GM21576 (cell line): ENCODE measurements around the gene ST6GALNAC2.
"Not testable (repeated sequence)": the region's sequence is repeated elsewhere in the genome, so short reads cannot be mapped to it uniquely, and the experiment has no call there.

Experiments used
- ATAC-seq: cut with Tn5 transposase; IDR thresholded peaks from one replicate; pipeline ENCODE4 v1.9.1; 2021; ENCODE audit warnings: mild to moderate bottlenecking, moderate library complexity; ENCODE audit not compliant: unreplicated experiment

The ST6GALNAC2 gene

GRCh38 chr17:76572201-76572910, 13.3 kb downstream of the ST6GALNAC2 start:
- ATAC-seq, result no peak

DNA sequence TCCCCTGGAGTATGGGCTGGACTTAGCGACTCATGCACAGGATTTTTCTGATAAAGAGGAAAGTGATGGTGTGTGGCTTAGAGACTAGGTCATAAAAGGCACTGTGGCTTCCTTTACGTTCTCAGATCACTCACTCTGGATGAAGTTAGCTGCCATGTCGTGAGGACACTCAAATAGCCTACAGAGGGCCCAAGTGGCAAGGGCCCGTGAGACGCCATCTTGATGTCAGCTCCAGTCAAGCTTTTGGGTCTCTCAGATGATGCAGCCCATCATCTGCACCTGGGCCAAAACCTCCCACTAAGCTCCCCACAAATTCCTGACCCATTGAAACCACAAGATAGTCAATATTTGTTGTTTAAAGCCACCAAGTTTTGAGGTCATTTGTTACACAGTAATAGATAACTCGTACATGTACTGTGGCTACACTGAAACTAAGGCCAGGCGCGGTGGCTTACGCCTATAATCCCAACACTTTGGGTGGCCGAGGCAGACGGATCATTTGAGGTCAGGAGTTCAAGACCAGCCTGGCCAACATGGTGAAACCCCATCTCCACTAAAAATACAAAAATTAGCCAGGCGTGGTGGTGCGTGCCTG, 14.7 kb downstream of the ST6GALNAC2 start:
- ATAC-seq, result no peak

- ATAC-seq, result no peak
Observed at GRCh38 chr17:76570457-76570856, 15.2 kb downstream of the ST6GALNAC2 start.

GRCh38 chr17:76569607-76570279, 15.9 kb downstream of the ST6GALNAC2 start:
- ATAC-seq, result no peak

- no peak for ATAC-seq
Observed at GRCh38 chr17:76568811-76569221, 16.8 kb downstream of the ST6GALNAC2 start.

DNA sequence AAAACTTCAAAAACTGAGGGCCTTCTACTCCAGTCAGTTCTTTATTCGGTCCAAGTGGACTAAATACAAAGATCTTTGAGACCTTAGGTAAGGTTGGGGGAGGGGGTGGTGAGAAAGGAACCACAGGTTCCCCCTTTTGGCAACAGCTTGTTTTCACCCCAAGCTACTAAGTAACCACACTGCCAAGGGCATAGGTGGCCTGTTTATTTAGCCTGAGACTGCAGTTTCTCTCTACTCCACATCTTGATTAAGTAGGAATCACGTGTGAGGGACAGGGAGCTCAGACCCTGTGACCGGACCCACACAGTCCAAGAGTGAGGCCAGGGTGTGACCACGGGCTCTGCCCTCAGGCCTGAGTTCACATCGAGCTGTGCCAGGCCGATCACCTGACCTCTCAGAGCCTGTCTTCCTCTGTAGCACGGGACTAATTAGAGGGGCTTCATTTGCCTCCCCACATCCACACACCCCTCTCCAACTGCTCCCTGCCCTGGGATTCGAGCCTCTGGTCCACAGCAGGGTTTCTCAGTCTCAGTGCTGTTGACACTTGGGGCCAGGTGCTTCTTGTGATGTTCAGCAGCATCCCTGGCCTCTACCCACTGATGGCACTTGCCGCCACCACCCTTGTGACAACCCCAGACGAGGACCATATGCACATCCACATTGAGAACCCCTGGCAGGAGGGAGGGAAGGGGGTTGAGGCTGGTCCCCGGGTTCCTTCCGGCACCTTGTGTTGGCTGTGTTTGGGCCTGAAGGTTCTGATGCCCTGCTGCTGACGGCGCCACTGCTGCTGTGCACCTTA, 17.8 kb downstream of the ST6GALNAC2 start:
- ATAC-seq, result no peak

DNA sequence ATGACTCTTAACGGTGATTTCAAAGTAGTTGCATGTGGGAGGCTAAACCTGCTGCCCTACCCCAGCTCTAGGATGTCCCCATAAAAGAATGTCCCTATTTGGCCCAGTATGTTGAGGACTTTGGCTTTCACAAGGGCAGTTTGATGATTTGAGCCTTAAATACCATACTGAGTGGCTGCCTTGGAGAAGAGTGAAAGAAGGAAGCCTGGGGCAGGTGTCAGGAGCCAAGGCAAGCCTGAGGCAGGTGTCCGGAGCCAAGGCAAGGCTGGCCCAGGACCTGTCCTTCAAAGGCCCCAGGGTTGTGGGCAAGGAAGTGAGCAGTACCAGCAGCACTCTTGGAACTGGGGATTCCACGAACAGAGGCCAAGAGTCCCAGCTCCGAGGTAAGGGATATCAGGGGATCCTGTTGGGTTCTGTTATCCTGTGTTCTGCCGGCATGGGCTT, 18.6 kb downstream of the ST6GALNAC2 start:
- no peak for ATAC-seq

DNA sequence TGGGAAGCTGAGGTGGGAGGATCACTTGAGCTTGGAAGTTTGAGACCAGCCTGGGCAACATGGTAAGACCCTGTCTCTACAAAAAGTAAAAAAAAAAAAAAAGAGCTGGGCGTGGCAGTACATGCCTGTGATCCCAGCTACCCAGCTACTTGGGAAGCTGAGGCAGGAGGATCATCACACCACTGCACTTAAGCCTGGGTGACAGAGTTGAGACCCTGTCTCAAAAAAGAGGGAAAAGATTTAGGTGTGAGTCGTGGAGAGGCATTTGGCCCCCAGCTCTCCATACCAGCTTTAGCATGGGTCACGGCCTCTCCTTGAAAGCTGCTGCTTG, 19.1 kb downstream of the ST6GALNAC2 start:
- ATAC-seq, result no peak

GRCh38 chr17:76565728-76566612, 19.7 kb downstream of the ST6GALNAC2 start:
- no peak for ATAC-seq

DNA sequence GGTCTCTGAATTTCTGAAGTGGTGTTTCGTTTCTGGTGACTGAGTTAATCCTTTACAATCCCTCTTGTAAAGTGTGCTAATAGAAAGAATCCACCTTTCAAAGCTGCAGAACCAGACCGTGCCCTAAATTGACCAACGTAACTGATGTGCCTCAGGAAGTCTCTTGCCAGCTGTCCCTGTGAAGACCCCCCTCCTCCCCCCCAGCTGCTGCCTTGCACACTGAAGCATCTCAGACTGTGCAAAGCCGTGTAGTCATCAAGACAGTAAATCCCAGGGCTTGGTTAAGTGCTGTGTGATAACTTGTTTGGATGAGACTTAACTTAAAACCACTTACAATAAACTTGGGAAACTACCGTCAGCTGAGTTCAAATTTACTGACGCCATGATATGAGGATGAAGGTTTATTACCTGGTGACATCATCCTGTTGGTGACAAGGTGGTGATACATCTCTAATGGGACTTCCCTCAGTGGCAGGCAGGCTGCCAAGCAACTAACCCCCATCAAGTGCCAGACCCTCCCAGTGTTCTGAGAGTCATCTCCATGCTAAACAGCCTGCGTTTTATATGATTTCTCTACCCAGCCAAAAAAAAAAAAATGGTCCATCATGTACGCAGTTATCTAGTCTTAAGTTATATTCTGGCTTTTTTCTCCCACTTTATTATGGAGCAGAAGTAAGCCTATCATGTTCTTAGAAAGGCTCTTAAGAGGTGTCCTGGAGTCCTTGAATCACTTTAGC, 20.5 kb downstream of the ST6GALNAC2 start:
- not testable (repeated sequence) for ATAC-seq

DNA sequence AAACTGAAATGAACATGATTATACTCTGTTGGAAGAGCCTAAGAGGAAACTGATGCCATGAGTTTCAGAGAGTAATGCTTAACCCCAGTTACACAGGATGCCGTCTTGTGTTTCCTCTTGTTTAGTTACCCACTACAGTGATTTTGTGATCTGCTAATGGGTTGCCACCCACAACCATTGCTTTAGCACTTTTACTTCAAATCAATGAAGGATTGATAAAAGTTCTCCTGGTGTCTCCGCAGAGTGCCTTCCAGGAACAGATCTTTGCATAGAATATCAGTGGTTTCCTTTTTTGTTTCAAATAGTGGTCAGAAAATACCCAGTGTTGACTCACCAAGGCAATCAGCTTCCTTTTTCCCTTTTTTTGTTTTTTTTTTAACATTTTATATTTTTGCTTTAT, 22.3 kb downstream of the ST6GALNAC2 start:
- not testable (repeated sequence) for ATAC-seq

- no peak for ATAC-seq
Observed at GRCh38 chr17:76562734-76563148, 22.9 kb downstream of the ST6GALNAC2 start.

- no peak for ATAC-seq
Observed at GRCh38 chr17:76561799-76562268, 23.8 kb downstream of the ST6GALNAC2 start.

DNA sequence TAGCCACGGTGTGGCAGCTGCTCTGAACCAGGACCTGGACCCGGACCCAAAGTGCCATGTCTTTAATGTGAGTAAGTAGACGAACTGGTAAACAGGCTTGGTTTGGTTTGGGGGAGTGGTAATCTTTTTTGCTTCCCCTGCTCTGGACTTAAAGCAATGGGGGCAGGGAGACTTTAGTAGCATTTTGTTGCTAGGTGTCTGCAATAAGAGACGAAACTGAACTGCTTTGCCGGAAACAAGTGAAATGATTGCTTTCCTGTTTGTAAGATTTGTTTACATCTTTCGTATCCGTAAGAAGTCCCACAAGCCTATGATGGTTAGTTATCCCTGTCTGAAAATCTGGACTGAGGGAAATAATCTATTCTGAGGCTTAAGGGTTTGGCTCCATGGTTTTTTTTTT, 24.3 kb downstream of the ST6GALNAC2 start:
- no peak for ATAC-seq

DNA sequence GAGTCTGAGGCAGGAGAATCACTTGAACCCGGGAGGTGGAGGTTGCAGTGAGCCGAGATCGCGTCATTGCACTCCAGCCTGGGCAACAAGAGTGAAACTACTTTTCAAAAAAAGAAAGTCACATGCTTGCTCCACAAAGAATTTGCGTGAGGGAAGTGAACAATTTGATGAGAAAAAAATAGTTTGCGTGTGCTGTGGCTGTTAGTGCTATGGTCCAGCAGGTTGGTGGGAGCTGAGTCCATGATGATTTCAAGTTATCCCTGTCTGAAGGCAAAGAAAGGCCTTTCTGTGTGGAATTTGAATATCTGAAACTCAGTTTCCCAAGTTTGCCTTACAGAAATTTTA, 24.8 kb downstream of the ST6GALNAC2 start:
- ATAC-seq, result no peak

GRCh38 chr17:76560036-76560876, 25.4 kb downstream of the ST6GALNAC2 start:
- no peak for ATAC-seq

DNA sequence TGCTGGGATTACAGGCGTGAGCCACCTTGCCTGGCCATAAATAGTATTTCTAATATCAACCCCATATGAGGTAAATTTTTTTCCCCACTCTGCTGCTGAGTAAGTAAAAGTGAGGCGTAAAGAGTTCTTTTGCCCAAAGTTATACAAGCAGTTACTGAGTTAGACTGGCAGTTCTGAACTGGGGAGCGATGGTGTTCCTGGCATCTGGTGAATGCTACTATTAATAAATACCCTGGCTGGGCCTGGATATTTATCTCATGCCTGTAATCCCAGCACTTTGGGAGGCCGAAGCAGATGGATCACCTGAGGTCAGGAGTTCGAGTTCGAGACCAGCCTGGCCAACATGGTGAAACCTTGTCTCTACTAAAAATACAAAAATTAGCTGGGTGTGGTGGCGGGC, 26.2 kb downstream of the ST6GALNAC2 start:
- not testable (repeated sequence) for ATAC-seq

GRCh38 chr17:76558198-76559095, 27.2 kb downstream of the ST6GALNAC2 start:
- ATAC-seq, result no peak
